Upper lobe of left lung (tissue), 4 donors: ENCODE measurements around the gene PPP1R37.

Experiments
- EP300 ChIP-seq, 4 donors: sonication (generic); formaldehyde crosslinking; IDR thresholded peaks; one replicate each; pipeline ENCODE4 v1.5.1; 2017; ENCODE audit warnings: antibody characterized with exemption in 4 of 4, control low read depth in 2 of 4
- POLR2A ChIP-seq, 4 donors: fragments of 450-650 bp; IDR thresholded peaks; one replicate each; pipeline ENCODE4 v1.5.1; 2016 to 2017; ENCODE audit warnings: antibody characterized with exemption in 4 of 4, mild to moderate bottlenecking in 2 of 4
- POLR2AphosphoS5 ChIP-seq, 2 donors: sonication (generic); formaldehyde crosslinking; IDR thresholded peaks; one replicate each; pipeline ENCODE4 v1.5.1; 2017; ENCODE audit warnings: antibody characterized with exemption in 2 of 2
- TF ChIP-seq, protein P1 (sequence below), 6 experiments: fragments of 450-650 bp in 4 of 6; fragments of 200-600 bp in 2 of 6; sonication (generic) in 2 of 6; IDR thresholded peaks; one replicate each; pipeline ENCODE4 v1.5.1; 2016 to 2019; ENCODE audit warnings: antibody characterized with exemption in 6 of 6

DNA sequence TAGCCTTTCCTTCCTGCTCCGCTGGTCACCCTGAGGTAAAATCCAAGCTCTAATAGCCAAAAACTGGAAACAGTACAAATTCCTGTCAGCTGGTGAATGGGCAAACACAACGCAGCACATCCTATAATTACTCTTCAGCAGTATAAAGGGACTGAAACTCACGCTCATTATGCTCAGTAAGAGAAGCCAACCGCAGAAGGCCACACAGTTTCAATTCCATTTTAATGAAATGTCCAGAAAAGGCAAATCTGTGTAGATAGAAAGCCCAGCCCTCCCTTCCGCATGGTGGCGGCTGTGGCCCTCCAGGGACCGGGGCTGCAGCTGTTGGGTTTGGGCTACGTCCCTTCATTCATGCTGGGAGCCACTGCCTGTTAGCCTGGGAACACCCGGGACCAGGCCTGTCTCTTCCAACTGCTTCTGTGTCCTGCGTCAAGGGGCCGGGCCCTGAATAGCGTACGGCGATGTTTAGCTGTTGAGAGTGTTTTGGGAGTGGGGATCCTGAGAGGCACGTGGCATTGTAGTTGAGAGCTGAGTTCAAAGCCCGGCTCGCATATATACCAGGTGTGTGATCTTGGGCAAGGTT, 44.3 kb downstream of the PPP1R37 start:
- TF ChIP-seq, protein P1, sequence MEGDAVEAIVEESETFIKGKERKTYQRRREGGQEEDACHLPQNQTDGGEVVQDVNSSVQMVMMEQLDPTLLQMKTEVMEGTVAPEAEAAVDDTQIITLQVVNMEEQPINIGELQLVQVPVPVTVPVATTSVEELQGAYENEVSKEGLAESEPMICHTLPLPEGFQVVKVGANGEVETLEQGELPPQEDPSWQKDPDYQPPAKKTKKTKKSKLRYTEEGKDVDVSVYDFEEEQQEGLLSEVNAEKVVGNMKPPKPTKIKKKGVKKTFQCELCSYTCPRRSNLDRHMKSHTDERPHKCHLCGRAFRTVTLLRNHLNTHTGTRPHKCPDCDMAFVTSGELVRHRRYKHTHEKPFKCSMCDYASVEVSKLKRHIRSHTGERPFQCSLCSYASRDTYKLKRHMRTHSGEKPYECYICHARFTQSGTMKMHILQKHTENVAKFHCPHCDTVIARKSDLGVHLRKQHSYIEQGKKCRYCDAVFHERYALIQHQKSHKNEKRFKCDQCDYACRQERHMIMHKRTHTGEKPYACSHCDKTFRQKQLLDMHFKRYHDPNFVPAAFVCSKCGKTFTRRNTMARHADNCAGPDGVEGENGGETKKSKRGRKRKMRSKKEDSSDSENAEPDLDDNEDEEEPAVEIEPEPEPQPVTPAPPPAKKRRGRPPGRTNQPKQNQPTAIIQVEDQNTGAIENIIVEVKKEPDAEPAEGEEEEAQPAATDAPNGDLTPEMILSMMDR (IDR thresholded peaks at IDR 0.05) = no peak
- no peak for TF ChIP-seq POLR2AphosphoS5 (IDR thresholded peaks at IDR 0.05)
- no peak for TF ChIP-seq POLR2A (IDR thresholded peaks at IDR 0.05)
- no peak for TF ChIP-seq EP300 (IDR thresholded peaks at IDR 0.05)
